Karpas-422 (cell line): ENCODE measurements around the gene INO80C. TPM values are rescaled to one million over a fixed set of nuclear protein-coding genes. Genes with fewer than 3 reads are reported as not detected.
A peak's percentile ranks its signal among the peaks of the same experiment; 100 is the strongest.

Experiments used
- DNase-seq: peaks from one replicate; pipeline ENCODE4 v3.0.0-alpha.2; 2015
- H2AFZ ChIP-seq: fragments of 200-600 bp; sonication (generic); 2 replicates; pipeline ENCODE4 v1.6.1; 2014; ENCODE audit warnings: antibody characterized with exemption, low read length, mixed read lengths
- H3K27ac ChIP-seq: fragments of 200-600 bp; sonication (generic); 2 replicates; pipeline ENCODE4 v1.5.1; 2014; ENCODE audit warnings: mild to moderate bottlenecking, low read length, moderate library complexity
- H3K27me3 ChIP-seq: fragments of 200-600 bp; sonication (generic); 2 replicates; pipeline ENCODE4 v1.6.1; 2014; ENCODE audit warnings: low read length, mixed read lengths
- H3K36me3 ChIP-seq: fragments of 200-600 bp; sonication (generic); 2 replicates; pipeline ENCODE4 v1.6.1; 2014; ENCODE audit warnings: low read length, mixed read lengths; ENCODE audit not compliant: insufficient read depth
- H3K4me1 ChIP-seq: fragments of 200-600 bp; sonication (generic); 2 replicates; pipeline ENCODE4 v1.6.1; 2014; ENCODE audit warnings: mild to moderate bottlenecking, low read length, mixed read lengths
- H3K4me2 ChIP-seq: fragments of 200-600 bp; sonication (generic); 2 replicates; pipeline ENCODE4 v1.6.1; 2014; ENCODE audit warnings: low read length, low read depth, mild to moderate bottlenecking; ENCODE audit not compliant: poor library complexity, severe bottlenecking
- H3K4me3 ChIP-seq: fragments of 200-600 bp; sonication (generic); 2 replicates; pipeline ENCODE4 v1.5.1; 2014; ENCODE audit warnings: mild to moderate bottlenecking, antibody characterized with exemption, low read length, mixed read lengths
- H3K79me2 ChIP-seq: fragments of 200-600 bp; sonication (generic); 2 replicates; pipeline ENCODE4 v1.6.1; 2014; ENCODE audit warnings: mild to moderate bottlenecking, low read length, mixed read lengths
- H3K9ac ChIP-seq: fragments of 200-600 bp; sonication (generic); 2 replicates; pipeline ENCODE4 v1.6.0; 2014; ENCODE audit warnings: low read length
- H3K9me2 ChIP-seq: fragments of 200-600 bp; sonication (generic), shearing (Covaris generic); replicated peaks from 2 replicates; pipeline ENCODE4 v1.6.0; 2014; ENCODE audit warnings: mild to moderate bottlenecking, low read length, moderate library complexity; ENCODE audit not compliant: insufficient read depth
- H3K9me3 ChIP-seq: fragments of 300-700, 200-600 bp; sonication (generic); 2 replicates; pipeline ENCODE4 v1.6.1; 2014; ENCODE audit warnings: low read length, mixed read lengths
- H4K20me1 ChIP-seq: fragments of 200-600 bp; sonication (generic); 2 replicates; pipeline ENCODE4 v1.6.1; 2014; ENCODE audit warnings: mild to moderate bottlenecking, antibody characterized with exemption, low read length, low read depth; ENCODE audit not compliant: insufficient read depth
- total RNA-seq: library from RNA; depleted of rRNA; stranded (reverse); fragments of >200 nt; shearing (Covaris generic); gene quantifications from 2 replicates; pipeline ENCODE4 v1.2.3, GENCODE V29; 2014; ENCODE audit warnings: low replicate concordance

INO80C gene
- total RNA-seq, 1 experiment from 2014 or later: 108 TPM

GRCh38 chr18:35436076-35436649, 61.6 kb downstream of the INO80C start:
- Histone ChIP-seq H3K9ac (no peak overlapping the region), H3K79me2 (no peaks in the 10 kb centered on the region)
- DNase-seq: no peak

GRCh38 chr18:35435401-35435800, 62.4 kb downstream of the INO80C start:
- no peak overlapping the region for H3K9ac ChIP-seq
- no peak overlapping the region for H3K4me2 ChIP-seq
- no peak overlapping the region for H2AFZ ChIP-seq

More at GRCh38 chr18:35436076-35436649, 61.6 kb downstream of the INO80C start:
- H3K4me3 ChIP-seq: no peak overlapping the region
- H3K27ac ChIP-seq: no peak overlapping the region
- H3K36me3 ChIP-seq: no peaks in the 10 kb centered on the region; the same call in 1 of the 2 replicates
- no peak overlapping the region for H2AFZ ChIP-seq
- no peaks in the 10 kb centered on the region for H3K9me2 ChIP-seq
- no peak overlapping the region for H3K4me2 ChIP-seq
- H3K9me3 ChIP-seq: no peaks in the 10 kb centered on the region
- no peaks in the 10 kb centered on the region for H4K20me1 ChIP-seq
- no peaks in the 10 kb centered on the region for H3K27me3 ChIP-seq
- H3K4me1 ChIP-seq: no peaks in the 10 kb centered on the region

GRCh38 chr18:35432565-35433001, 65.2 kb downstream of the INO80C start:
- Histone ChIP-seq H4K20me1 (no peaks in the 10 kb centered on the region), H3K9me3 (no peaks in the 10 kb centered on the region), H3K4me1 (peaks cover 23% of the 10 kb centered on the region), H3K4me2 (no peak overlapping the region), H2AFZ (no peak overlapping the region), H3K79me2 (no peaks in the 10 kb centered on the region), H3K27me3 (no peaks in the 10 kb centered on the region), H3K4me3 (no peak overlapping the region), H3K27ac (no peak overlapping the region), H3K36me3 (no peaks in the 10 kb centered on the region; the same call in 1 of the 2 replicates), H3K9ac (no peak overlapping the region), H3K9me2 (no peaks in the 10 kb centered on the region)
- DNase-seq: no peak

More at GRCh38 chr18:35435401-35435800, 62.4 kb downstream of the INO80C start:
- Histone ChIP-seq H3K9me3 (no peaks in the 10 kb centered on the region), H3K27me3 (no peaks in the 10 kb centered on the region), H4K20me1 (no peaks in the 10 kb centered on the region), H3K4me1 (peaks cover 6% of the 10 kb centered on the region), H3K9me2 (no peaks in the 10 kb centered on the region), H3K79me2 (no peaks in the 10 kb centered on the region), H3K4me3 (no peak overlapping the region), H3K36me3 (no peaks in the 10 kb centered on the region; the same call in 1 of the 2 replicates), H3K27ac (no peak overlapping the region)
- DNase-seq: no peak

- no peak overlapping the region for H3K4me3 ChIP-seq
- H3K4me1 ChIP-seq: peaks cover 34% of the 10 kb centered on the region
- no peak overlapping the region for H2AFZ ChIP-seq
- no peak overlapping the region for H3K4me2 ChIP-seq
- H3K27me3 ChIP-seq: no peaks in the 10 kb centered on the region
- no peak overlapping the region for H3K9ac ChIP-seq
- H3K9me2 ChIP-seq: no peaks in the 10 kb centered on the region
- H3K9me3 ChIP-seq: no peaks in the 10 kb centered on the region
- no peak overlapping the region for H3K27ac ChIP-seq
- no peaks in the 10 kb centered on the region for H3K79me2 ChIP-seq
- H4K20me1 ChIP-seq: no peaks in the 10 kb centered on the region
- no peaks in the 10 kb centered on the region; the same call in 1 of the 2 replicates for H3K36me3 ChIP-seq
- no peak for DNase-seq
These were observed 66.4 kb downstream of the INO80C start for GRCh38 chr18:35431374-35431741.

GRCh38 chr18:35430721-35431373, 66.9 kb downstream of the INO80C start:
- no peaks in the 10 kb centered on the region for H3K27me3 ChIP-seq
- H3K36me3 ChIP-seq: no peaks in the 10 kb centered on the region; the same call in 1 of the 2 replicates
- no peak for DNase-seq
- H3K79me2 ChIP-seq: no peaks in the 10 kb centered on the region
- H3K9ac ChIP-seq: no peak overlapping the region
- H2AFZ ChIP-seq: no peak overlapping the region; the same call in 1 of the 2 replicates
- no peaks in the 10 kb centered on the region for H3K9me3 ChIP-seq
- H3K4me1 ChIP-seq: peaks cover 34% of the 10 kb centered on the region
- H3K27ac ChIP-seq: no peak overlapping the region
- no peaks in the 10 kb centered on the region for H3K9me2 ChIP-seq
- no peak overlapping the region for H3K4me3 ChIP-seq
- no peak overlapping the region for H3K4me2 ChIP-seq
- H4K20me1 ChIP-seq: no peaks in the 10 kb centered on the region

- H3K36me3 ChIP-seq: no peaks in the 10 kb centered on the region
- DNase-seq: no peak
- H3K4me2 ChIP-seq: peak overlapping the region; percentile 52
- no peak overlapping the region for H3K27ac ChIP-seq
- peaks cover 48% of the 10 kb centered on the region for H3K4me1 ChIP-seq
- H3K79me2 ChIP-seq: no peaks in the 10 kb centered on the region
- H3K9me2 ChIP-seq: no peaks in the 10 kb centered on the region
- no peaks in the 10 kb centered on the region for H3K27me3 ChIP-seq
- no peak overlapping the region for H3K4me3 ChIP-seq
- no peaks in the 10 kb centered on the region for H3K9me3 ChIP-seq
- H3K9ac ChIP-seq: no peak overlapping the region
- H4K20me1 ChIP-seq: no peaks in the 10 kb centered on the region
- no peak overlapping the region for H2AFZ ChIP-seq
These were observed 71.0 kb downstream of the INO80C start for GRCh38 chr18:35426786-35427185.

GRCh38 chr18:35424356-35424755, 73.4 kb downstream of the INO80C start:
- Histone ChIP-seq H2AFZ (no peak overlapping the region), H3K27ac (no peak overlapping the region), H3K36me3 (no peaks in the 10 kb centered on the region), H3K9me2 (no peaks in the 10 kb centered on the region), H3K4me3 (no peak overlapping the region), H3K4me1 (peaks cover 49% of the 10 kb centered on the region), H3K4me2 (no peak overlapping the region), H3K9me3 (no peaks in the 10 kb centered on the region), H3K9ac (no peak overlapping the region), H3K27me3 (no peaks in the 10 kb centered on the region), H4K20me1 (no peaks in the 10 kb centered on the region), H3K79me2 (no peaks in the 10 kb centered on the region)
- no peak for DNase-seq

GRCh38 chr18:35422237-35422636, 75.5 kb downstream of the INO80C start:
- peaks cover 4% of the 10 kb centered on the region for H3K9me3 ChIP-seq
- DNase-seq: no peak
- peaks cover 29% of the 10 kb centered on the region for H3K4me1 ChIP-seq
- no peaks in the 10 kb centered on the region for H4K20me1 ChIP-seq
- H3K9ac ChIP-seq: no peak overlapping the region; the same call in 1 of the 2 replicates
- H3K79me2 ChIP-seq: no peaks in the 10 kb centered on the region
- peak overlapping the region; percentile 38; the same call in 1 of the 2 replicates for H3K27ac ChIP-seq
- peaks cover 2% of the 10 kb centered on the region; the same call in 1 of the 2 replicates for H3K36me3 ChIP-seq
- no peak overlapping the region for H3K4me2 ChIP-seq
- H3K9me2 ChIP-seq: no peaks in the 10 kb centered on the region
- H3K4me3 ChIP-seq: no peak overlapping the region
- no peak overlapping the region for H2AFZ ChIP-seq
- H3K27me3 ChIP-seq: no peaks in the 10 kb centered on the region
